Measurements from ENCODE around the gene DRAP1.

- no peak for TF ChIP-seq CTCF (IDR thresholded peaks at IDR 0.05)
- no peak for TF ChIP-seq POLR2A (IDR thresholded peaks at IDR 0.05)
Observed at GRCh38 chr11:65937766-65938165, 18.5 kb downstream of the DRAP1 start.
